ENCODE data around the gene TSN.

DNA sequence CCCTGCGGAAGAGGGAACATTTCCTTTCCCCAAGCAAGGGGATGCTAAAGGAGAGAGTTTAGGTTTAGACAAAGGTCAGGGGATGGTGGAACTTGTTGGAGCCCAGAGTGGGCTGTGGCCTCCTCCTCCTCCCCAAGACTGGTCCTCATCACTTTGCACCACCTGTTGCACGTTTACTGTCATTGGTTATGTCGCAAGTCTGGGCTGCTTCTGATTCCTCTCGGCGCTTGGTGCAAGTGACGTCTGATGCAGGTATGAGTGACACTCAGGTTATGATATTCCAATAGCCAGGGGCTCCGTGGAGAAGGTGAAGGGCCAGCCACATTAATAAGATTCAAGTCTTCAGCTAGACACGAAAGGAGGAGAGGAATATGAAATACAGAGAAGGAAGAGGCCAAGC lies 59.8 kb downstream of the TSN start:
- TF ChIP-seq, protein P1, sequence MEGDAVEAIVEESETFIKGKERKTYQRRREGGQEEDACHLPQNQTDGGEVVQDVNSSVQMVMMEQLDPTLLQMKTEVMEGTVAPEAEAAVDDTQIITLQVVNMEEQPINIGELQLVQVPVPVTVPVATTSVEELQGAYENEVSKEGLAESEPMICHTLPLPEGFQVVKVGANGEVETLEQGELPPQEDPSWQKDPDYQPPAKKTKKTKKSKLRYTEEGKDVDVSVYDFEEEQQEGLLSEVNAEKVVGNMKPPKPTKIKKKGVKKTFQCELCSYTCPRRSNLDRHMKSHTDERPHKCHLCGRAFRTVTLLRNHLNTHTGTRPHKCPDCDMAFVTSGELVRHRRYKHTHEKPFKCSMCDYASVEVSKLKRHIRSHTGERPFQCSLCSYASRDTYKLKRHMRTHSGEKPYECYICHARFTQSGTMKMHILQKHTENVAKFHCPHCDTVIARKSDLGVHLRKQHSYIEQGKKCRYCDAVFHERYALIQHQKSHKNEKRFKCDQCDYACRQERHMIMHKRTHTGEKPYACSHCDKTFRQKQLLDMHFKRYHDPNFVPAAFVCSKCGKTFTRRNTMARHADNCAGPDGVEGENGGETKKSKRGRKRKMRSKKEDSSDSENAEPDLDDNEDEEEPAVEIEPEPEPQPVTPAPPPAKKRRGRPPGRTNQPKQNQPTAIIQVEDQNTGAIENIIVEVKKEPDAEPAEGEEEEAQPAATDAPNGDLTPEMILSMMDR (IDR thresholded peaks at IDR 0.05): no peak
- TF ChIP-seq FOXJ3 (CRISPR knock-in tag; IDR thresholded peaks at IDR 0.05; ENCODE audit: borderline replicate concordance): no peak
- TF ChIP-seq SMAD4 (CRISPR knock-in tag; IDR thresholded peaks at IDR 0.05): no peak
- TF ChIP-seq ZNF232 (CRISPR knock-in tag; IDR thresholded peaks at IDR 0.05): no peak
- TF ChIP-seq, protein P2, sequence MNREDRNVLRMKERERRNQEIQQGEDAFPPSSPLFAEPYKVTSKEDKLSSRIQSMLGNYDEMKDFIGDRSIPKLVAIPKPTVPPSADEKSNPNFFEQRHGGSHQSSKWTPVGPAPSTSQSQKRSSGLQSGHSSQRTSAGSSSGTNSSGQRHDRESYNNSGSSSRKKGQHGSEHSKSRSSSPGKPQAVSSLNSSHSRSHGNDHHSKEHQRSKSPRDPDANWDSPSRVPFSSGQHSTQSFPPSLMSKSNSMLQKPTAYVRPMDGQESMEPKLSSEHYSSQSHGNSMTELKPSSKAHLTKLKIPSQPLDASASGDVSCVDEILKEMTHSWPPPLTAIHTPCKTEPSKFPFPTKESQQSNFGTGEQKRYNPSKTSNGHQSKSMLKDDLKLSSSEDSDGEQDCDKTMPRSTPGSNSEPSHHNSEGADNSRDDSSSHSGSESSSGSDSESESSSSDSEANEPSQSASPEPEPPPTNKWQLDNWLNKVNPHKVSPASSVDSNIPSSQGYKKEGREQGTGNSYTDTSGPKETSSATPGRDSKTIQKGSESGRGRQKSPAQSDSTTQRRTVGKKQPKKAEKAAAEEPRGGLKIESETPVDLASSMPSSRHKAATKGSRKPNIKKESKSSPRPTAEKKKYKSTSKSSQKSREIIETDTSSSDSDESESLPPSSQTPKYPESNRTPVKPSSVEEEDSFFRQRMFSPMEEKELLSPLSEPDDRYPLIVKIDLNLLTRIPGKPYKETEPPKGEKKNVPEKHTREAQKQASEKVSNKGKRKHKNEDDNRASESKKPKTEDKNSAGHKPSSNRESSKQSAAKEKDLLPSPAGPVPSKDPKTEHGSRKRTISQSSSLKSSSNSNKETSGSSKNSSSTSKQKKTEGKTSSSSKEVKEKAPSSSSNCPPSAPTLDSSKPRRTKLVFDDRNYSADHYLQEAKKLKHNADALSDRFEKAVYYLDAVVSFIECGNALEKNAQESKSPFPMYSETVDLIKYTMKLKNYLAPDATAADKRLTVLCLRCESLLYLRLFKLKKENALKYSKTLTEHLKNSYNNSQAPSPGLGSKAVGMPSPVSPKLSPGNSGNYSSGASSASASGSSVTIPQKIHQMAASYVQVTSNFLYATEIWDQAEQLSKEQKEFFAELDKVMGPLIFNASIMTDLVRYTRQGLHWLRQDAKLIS (CRISPR knock-in tag; IDR thresholded peaks at IDR 0.05; ENCODE audit: borderline replicate concordance): no peak

Measured in WTC11 (cell line).